ENCODE measurements around the gene CST1.
"Not testable (repeated sequence)": the region's sequence is repeated elsewhere in the genome, so short reads cannot be mapped to it uniquely, and the experiment has no call there.

CST1 gene, protein sequence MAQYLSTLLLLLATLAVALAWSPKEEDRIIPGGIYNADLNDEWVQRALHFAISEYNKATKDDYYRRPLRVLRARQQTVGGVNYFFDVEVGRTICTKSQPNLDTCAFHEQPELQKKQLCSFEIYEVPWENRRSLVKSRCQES

DNA sequence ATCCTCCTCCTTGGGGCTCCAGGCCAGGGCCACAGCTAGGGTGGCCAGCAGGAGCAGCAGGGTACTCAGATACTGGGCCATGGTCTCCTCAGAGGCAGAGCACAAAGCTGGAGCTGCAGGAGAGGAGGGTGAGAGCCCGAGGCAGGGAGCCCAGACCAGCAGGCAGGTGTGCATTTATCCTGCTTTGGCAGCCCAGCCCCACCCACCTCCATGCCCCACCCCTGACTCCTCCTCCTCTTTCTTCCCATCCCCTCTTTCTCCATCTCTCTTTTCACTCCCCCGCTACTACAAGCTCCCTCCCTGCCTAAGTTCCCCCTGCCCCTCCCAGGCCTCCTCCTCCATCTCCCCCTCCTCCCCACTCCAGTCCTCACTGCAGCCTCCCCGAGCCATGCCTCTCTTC, at the start of gene CST1:
Gene CST1, minus strand, starts transcription at position 150 of the 400 bp plus-strand sequence. Its CDS starts 69 bp downstream, at position 81.
- not testable (repeated sequence) for FAIRE-seq

DNA sequence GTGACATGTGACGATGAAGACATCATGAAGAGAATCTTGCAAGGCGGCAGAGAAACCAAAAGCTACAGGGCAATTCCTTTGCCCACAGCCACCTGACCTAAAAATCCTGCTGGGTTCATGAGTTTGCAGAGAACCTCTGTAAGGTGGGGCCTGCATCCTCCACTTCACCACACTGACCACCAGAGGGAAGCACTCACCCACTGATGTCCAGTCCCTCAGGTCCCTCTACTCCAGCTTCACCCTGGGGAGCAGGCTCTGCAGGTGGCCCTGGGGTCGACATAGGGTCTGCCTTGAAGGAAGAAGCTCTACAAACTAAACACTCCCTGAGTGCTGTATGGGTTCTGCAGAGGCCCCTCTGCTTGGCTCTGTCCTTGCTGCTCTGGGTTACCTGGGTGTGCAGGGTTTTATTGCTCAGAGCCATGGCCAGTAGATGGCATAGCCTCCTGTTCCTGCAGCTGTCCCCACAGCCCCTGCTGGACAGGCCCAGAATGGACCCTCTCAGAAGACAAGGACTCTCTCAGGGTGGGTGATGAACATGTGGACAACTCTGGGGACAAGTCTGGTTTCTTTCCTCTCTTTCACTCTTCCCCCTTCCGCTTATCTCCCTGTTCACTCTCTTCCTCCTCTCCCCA, 48.6 kb upstream of the CST1 start:
- FAIRE-seq, result not testable (repeated sequence)

DNA sequence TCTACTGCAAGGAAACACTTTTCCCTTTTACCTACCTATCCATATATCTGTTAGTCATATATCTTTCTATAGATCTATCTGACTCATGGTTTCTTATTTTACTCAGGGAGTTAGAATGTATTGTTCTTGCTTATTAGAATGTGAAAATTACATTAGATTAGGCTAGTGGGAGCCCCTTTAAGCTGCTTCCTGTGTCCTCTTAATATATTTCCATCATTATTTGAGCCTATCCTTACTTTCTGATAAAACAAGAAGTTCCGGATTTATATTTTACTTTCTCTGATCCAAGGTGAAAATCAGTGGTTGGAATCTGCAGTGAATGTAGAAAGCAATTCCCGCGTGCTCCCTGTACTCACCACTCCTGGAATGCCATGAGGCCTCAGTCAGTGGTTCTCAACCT, 44.8 kb upstream of the CST1 start:
- FAIRE-seq, result no peak

DNA sequence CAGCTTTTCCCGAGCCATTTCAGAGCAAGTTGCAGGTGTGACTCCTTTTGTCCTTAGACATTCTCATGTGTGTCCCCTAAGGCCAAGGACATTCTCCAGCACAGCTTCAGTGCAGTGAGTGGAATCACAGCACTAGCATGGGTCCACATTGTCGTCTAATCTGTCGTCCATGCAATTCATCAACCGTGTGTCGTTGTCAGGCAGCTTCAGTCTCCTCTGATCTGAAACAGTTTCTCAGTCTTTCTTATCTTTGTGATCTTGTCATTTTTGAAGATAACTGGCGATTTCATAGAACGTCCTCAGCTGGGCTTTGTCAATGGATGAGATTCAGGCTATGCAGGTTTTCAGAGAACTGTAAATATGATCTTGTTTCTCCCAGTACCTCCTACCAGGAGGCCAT, 44.1 kb upstream of the CST1 start:
- FAIRE-seq, result no peak

DNA sequence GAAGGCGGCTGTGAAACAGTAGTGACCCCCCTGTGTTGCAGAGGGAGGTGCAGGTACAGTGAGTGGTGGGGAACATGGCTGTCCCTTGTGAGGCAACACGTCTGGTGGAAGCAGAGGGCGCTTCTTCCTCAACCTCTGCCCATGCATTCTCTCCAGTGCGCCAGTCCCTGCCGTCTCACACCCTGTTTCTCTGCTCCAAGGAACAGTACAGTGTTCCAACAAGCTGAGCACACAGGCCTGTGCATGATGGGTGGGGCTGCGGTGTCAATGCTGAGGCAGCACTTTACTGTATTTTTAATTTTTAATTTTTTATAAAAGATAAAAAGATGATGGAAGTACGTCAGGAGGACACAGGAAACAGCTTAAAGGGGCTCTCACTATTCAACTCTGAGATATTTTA, 43.3 kb upstream of the CST1 start:
- FAIRE-seq, result no peak

DNA sequence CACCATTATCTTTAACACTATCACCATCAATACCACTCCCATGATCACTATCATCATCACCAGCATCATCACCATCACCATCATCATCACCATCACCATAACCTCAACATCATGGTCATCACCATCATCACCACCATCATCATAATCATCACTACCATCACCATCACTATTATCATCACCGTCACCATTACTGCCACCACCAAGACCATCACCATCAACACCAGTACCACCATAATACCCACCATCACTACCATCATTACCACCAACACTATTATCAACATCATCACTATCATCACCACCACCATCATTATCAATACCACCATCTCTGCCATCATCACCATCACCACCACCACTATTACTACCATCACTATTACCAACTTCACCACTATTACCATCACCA, 32.7 kb upstream of the CST1 start:
- no peak for FAIRE-seq

DNA sequence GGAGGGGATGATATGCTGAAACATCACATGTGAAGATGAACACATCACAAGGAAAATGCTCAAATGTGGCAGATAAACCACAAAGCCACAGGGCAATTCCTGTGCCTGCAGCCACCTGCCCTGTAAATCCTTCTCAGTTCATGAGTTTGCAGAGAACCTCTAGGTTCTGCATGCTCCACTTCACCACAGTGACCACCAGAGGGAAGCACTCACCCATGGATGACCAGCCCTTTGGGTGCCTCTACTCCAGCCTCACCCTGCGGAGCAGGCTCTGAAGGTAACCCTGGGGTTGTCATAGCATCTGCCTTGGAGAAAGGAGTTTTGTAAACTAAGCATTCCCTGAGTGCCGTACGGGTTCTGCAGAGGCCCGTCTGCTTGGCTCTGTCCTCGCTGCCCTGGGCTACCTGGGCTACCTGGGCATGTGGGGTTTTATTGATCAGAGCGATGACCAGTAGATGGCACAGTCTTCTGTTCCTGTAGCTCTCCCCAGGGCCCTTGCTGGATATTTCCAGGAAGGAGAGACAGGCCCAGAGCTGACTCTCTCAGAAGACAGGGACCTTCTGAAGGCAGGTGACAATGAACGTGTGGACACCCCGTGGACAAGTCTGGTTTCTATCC, 31.7 kb upstream of the CST1 start:
- no peak for FAIRE-seq

DNA sequence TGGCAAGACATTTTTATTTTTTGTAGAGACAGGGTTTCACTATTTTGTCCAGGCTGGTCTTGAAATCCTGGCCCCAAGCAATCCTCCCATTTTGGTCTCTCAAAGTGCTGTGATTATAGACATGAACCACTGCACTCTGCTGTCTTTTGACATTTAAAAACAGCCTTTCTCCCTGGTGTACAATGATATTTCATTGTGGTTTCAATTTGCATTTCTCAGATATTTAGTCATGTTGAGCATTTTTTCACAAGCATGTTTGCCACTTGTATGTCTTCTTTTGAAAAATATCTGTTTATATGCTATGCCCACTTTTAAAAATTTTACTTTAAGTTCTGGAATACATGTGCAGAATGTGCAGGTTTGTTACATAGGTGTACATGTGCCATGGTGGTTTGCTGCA, 27.9 kb upstream of the CST1 start:
- FAIRE-seq, result not testable (repeated sequence)

DNA sequence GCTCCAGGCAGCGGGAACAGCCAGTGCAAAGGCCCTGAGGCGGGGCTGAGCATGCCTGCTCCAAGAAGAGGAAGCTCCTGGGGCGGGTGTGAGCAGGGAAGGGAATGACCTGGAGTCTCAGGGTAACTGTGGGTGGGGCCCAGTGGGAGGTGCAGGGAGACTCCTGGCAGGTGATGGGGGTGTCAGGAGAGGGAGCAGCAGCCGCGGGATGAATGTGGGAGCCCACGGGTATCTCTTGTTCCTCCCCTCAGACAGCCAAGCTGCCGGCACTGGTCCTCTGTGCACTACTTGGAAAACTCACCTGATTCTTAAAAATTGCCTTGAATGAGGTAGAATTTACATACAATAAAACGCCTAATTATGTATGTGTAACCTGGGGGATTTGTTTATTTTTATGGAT, 26.6 kb upstream of the CST1 start:
- not testable (repeated sequence) for FAIRE-seq

DNA sequence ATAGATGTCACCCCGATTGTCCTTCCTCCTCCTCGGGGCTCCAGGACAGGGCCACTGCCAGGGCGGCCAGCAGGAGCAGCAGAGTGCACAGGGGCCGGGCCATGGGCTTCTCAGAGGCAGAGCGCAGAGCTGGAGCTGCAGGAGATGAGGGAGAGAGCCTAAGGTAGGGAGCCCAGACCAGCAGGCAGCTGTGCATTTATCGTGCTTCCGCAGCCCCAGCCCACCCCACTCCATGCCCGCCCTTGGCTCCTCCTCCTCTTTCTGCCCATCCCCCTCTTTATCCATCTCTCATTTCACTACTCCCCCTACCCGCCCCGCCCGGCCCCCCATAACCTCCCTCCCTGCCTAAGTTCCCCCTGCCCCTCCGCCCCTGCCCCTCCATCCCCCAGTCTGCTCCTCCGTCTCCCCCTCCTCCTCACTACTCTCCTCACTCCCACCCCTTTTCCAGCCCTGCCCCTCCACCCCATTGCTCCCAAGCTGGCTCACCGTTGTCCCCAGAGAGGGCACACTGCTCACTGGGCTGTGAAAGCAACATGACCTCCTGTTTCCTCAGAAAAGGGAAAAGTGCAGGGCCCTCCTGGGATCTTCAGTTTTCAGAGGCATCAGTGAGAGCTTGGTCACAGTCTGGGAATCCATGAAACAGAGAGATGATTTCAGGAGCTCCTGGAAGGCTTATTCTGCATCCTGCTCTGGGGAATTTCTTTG, 25.5 kb upstream of the CST1 start:
- no peak for FAIRE-seq

DNA sequence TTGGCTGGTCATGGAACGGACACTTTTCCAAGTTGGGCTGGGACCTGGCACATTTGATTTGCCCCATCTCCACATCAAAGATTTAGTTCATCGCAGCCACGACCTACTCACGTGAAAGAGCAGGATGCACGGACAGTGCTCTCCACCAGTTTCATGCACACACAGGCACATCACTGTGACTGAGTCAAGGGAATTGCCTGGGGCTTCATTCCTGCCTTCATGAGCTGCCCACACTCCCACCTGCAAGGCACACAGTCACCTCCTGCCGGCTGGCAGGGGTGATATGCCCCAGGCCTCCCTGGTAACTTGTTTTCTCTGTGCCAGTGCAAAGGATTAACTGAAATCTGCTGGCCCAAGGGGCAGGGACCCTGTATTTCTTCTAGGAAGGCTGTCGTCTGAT, 23.3 kb upstream of the CST1 start:
- no peak for FAIRE-seq

DNA sequence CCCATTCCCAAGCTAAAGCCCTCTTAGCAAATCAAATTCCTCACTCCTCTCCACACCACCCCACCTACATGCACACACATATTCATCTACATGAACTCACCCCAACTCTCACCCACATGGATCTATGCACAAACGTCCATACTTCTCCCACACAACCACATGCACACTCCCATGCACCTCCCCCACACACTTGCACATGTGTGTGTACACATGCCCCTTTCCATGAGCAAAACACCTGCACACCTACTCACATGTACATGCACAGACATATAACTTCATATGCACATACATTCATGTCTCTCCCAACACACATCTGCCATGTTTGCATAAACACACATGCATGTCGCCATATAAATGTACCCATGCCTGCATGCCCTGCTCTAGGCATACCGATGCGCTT, 22.8 kb upstream of the CST1 start:
- FAIRE-seq, result no peak

DNA sequence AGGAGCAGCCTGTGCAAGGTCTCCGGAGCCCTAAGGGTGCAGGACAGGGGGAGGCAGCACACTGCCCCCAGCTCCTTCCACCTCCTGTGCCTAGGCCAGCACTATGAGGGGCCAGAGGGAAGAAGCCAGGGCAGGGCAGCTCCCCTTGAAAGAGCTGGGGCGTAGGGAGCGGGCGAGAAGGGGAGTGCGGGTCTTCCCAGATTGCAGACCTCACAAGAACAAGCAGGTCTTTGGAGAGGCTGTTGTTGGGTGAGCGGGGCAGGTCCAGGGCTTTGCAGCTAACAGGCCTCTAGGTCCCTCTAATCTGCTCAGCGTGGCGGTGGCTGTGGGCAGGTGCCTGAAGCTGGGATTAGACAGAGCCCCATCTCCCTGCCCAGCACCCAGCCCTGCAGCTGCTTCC, 22.4 kb upstream of the CST1 start:
- no peak for FAIRE-seq

DNA sequence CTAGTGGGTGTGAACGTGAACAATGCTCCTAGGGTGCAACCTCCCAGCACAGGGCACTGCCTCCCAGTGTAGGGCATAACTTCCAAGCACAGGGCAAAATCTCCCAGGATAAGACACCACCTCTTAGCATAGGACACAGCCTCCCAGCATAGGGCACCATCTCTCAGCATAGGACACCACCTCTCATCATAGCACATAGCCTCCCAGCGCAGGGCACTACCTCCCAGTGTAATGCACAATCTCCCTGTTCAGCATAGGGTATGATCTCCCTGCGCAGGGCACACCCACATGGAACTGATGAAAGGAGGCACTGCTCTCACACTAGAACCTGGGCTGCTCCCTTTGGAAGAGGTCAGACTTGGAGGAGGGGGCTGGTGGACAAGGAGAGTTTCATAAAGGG, 21.3 kb upstream of the CST1 start:
- no peak for FAIRE-seq

DNA sequence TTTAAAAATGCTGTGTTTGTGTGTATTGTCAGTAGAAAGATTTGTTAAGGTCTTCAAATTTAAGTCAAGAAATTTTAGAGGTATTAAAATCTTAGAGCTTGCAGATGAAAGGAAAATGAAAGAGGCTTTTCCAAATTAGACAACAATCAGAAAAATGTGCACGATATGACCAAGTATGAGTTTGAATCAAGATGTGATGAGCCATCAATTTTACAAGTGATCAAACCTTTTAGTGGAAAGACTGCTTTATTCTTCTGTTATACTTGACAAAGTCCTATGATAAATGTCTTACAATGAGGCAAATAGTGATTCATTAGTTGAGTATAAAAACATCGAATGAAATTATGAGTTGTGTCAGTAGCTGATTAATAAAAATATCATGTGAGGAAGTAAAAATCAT, 19.6 kb upstream of the CST1 start:
- no peak for FAIRE-seq

DNA sequence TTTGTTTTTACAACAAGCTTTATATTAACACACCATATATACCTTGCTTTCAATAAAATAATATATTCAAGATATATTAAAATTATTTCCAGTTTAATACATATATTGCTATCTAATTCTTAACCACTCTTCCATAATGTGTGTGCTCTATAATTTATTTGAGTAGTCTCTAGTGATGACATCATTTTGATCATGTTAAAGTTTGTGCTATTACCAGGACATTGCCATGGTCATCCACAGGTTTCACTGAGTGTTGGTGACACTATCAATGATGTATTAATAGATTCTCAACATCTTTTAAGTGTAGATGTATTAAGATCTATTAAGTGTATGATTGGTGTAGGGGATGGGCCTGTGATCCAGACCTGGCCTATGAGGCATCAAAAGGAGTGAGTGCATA, 17.8 kb upstream of the CST1 start:
- not testable (repeated sequence) for FAIRE-seq

DNA sequence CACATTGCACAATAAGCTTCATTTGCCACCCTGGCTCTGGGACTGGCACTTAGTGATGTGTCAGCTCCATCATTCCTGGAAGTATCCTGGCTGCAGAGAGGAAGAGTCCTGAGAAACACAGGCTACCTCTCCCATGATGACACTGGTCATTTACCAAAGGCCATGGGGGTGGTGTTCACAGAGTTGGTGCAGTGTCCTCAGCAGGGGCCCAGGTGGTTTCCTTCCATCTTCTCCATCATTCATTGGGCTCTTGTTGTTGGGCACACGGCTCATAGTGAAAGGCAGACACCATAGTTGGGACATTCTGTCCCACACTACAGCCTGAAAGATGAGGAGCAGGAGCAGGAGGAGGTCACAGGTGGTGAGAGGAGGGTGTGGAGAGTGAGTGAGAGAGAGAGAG, 15.8 kb upstream of the CST1 start:
- no peak for FAIRE-seq

DNA sequence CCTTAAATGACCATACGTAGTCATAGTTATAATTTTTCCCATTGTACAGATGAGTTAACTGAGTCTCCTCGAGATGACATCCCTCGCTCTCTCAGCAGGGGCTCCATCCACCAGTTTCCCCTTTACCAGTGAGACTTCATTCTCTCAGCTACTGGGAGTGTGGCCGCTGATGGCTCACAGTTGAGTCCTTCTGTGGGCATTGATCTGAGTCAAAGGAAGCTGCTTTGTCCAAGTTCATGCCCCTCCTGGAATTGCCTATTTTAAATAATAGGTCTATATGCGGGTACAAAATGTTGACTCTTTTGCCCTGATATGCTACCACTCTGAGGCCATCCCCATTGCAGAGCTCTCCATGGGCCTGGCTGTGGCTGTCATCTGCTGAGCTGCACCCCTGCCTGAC, 14.8 kb upstream of the CST1 start:
- no peak for FAIRE-seq

DNA sequence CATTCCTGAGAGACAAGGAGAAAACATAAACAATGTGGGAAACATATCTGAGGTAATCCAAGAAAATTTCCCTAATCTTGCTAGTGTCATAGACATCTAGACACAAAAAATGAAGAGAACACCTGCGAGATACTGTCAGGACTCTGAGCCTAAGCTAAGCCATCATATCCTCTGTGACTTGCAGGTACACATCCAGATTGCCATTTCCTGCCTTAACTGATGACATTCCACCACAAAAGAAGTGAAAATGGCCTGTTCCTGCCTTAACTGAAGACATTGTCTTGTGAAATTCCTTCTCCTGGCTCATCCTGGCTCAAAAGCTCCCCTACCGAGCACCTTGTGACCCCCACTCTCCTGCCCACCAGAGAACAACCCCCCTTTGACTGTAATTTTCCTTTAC, 13.9 kb upstream of the CST1 start:
- FAIRE-seq, result not testable (repeated sequence)

DNA sequence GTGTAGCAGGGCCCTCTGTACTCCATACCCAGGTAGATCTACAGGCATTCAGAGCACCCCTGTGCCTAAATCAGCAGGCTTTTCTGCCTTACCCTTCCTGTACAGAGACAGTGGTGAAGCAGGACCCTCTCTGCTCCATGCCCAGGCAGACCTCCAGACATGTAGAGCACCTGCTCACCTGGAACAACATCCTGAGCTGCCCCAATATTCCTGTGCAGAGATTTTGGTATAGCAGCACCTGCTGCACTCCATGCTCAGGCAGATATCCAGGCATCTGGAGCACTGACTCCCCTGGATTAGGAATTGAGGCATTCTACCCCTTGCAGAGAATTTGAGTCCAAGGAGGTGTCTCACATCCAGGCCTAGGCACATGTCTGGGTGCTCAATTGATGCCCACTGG, 12.6 kb upstream of the CST1 start:
- FAIRE-seq, result no peak

DNA sequence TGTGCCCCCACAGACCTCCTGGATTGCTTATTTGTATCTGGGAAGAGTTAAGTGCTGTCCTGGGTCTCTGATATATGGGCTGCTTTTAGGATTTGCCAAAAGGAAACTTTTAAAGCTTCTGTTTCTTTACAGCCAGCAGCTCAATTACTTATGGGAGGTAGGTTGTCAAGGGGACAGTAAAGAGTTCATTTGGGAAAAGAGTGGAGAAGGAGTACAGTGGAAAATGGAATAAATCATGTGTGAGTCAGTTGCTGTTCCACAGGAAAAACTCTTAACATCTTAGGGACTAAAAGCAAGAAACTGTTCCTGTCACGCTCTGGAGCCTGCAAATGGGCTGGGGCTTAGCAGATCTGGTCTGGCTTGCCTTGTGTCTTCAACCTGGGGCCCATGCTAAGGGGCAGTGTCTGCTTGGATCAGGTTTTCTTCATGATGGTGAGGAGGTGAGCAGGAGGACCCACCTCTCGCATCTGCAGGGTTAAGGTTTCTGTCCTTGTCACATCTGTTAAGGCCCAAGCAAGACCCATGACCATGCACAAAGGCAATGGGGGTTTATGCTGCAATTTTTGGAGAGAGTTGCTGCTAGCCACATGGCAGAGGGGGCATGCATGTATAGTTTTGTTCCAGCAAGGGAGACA, 8.7 kb upstream of the CST1 start:
- no peak for FAIRE-seq

DNA sequence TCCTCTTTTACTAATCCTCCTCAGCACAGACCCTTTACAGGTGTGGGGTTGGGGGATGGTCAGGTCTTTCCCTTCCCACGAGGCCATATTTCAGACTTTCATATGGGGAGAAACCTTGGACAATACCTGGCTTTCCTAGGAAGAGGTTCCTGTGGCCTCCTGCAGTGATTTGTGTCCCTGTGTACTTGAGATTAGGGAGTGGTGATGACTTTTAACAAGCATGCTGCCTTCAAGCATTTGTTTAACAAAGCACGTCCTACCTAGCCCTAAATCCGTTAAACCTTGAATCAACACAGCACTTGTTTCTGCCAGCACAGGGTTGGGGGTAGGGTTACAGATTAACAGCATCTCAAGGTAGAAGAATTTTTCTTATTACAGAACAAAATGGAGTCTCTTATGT, 6.1 kb upstream of the CST1 start:
- not testable (repeated sequence) for FAIRE-seq

DNA sequence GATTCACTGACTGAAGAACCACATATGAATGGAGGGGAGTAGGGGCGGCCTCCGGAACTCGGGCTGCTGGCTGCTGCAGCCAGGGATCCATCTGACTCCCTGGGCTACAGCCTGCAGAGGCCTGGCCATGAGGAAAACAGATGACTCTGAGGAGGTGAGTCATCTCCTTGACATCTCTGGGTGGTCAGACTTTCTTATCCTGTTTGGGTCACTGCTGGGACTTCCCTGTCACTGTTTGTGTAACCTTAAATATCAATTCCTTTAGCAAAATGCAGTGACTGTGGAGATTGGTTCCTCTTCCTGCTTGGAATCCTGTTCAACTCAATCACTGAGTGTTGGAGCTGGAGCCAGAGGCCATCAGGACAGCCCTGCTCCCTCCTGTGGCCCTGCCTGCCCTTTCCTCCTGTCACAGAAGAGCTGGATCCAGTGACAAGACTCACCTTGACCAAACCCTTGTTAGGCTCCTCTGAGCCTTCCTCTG, 4.4 kb upstream of the CST1 start:
- not testable (repeated sequence) for FAIRE-seq

DNA sequence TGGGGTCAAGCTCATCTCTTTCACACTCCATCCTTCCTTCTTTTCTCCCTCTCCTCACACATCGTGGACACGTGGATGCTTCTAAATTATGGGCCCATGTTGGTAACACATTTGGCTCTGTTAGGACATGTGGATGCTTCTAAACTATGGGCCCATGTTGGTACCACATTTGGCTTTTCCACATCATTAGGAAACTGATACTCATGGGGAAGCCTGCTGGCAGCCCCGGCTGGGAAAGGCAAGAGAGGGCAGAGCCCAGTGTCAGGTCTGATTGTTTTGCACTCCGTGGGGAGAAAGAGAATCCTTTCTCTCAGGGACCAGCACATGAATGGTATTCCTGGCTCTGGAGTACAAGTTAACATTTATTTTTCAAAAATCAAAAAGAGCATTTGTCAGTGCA, 4.0 kb upstream of the CST1 start:
- FAIRE-seq, result no peak

Measured in G401.6 (cell line).